ENCODE measurements around the gene TLL2. TPM values are rescaled to one million over a fixed set of nuclear protein-coding genes. Genes with fewer than 3 reads are reported as not detected.
A peak's percentile ranks its signal among the peaks of the same experiment; 100 is the strongest.

TLL2 gene
- total RNA-seq, 1 donor from 2014 or later: 2.1 TPM

DNA sequence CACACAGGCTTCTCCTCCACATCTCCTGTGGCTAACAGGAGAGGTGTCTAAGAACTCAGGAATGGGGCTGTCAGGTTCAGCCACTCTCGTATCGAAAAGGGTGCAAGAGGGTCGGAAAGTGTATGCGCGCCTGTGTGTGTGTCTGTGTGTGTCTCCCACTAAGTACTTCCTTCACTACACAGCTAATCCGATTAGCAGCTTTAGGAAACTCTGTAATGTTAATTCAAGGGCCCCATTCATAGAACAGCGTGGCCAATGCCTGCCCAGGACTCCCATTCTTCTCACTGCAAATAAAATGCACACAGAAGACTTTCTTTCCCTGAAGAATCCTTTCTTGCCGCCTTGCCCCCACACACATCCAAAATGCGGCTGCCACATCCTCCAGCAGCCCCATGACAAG lies 39.9 kb downstream of the TLL2 start:
- Mint-ChIP-seq H3K4me3 (no peak overlapping the region), H3K36me3 (ENCODE audit: low read depth) (no peaks in the 10 kb centered on the region), H3K4me1 (peaks cover 14% of the 10 kb centered on the region), H3K27ac (ENCODE audit: unreplicated experiment) (peak overlapping the region; percentile 36), H3K9me3 (no peaks in the 10 kb centered on the region), H3K27me3 (ENCODE audit: low read depth) (peaks cover 12% of the 10 kb centered on the region)
- DNase-seq (ENCODE audit: low read depth, low spot score): no peak
- TF ChIP-seq, protein P1, sequence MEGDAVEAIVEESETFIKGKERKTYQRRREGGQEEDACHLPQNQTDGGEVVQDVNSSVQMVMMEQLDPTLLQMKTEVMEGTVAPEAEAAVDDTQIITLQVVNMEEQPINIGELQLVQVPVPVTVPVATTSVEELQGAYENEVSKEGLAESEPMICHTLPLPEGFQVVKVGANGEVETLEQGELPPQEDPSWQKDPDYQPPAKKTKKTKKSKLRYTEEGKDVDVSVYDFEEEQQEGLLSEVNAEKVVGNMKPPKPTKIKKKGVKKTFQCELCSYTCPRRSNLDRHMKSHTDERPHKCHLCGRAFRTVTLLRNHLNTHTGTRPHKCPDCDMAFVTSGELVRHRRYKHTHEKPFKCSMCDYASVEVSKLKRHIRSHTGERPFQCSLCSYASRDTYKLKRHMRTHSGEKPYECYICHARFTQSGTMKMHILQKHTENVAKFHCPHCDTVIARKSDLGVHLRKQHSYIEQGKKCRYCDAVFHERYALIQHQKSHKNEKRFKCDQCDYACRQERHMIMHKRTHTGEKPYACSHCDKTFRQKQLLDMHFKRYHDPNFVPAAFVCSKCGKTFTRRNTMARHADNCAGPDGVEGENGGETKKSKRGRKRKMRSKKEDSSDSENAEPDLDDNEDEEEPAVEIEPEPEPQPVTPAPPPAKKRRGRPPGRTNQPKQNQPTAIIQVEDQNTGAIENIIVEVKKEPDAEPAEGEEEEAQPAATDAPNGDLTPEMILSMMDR (conservative IDR thresholded peaks at IDR 0.05): no peak

DNA sequence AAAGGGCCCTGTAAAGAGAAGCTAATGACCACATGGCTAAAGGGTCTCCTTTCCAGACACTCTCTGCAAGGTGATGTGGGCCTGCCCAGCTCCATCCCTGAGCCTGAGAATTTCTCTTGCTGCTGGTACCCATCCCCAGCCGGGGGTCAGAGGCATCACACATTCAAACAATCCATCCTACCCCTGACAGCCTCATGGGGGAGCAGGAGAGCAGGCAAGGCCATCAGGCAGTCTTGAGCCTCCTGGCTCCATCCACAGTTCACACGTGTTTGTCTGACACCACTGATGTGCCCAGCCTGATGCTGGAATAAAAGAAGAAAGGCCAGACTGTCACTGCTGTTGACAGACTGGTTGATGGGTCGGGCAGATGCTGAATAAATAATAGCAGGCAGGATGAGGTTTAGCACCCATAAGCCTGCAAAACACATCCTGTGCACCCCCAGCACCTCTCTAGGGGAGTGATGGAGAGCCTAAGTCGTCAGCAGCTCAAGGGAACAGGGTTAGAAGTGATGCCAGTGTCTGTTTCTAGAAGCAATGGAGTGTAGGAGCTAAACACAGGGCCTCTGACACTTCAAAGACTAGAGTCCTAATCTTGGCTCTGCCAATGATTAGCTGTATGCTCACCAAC lies 43.5 kb downstream of the TLL2 start:
- Mint-ChIP-seq H3K9me3 (no peaks in the 10 kb centered on the region), H3K4me3 (no peak overlapping the region), H3K4me1 (peaks cover 14% of the 10 kb centered on the region), H3K27ac (ENCODE audit: unreplicated experiment) (no peak overlapping the region), H3K36me3 (ENCODE audit: low read depth) (no peaks in the 10 kb centered on the region), H3K27me3 (ENCODE audit: low read depth) (peaks cover 12% of the 10 kb centered on the region)
- peak; percentile 45 for DNase-seq (ENCODE audit: low read depth, low spot score)
- TF ChIP-seq, protein P1 (conservative IDR thresholded peaks at IDR 0.05): peak; percentile 63

DNA sequence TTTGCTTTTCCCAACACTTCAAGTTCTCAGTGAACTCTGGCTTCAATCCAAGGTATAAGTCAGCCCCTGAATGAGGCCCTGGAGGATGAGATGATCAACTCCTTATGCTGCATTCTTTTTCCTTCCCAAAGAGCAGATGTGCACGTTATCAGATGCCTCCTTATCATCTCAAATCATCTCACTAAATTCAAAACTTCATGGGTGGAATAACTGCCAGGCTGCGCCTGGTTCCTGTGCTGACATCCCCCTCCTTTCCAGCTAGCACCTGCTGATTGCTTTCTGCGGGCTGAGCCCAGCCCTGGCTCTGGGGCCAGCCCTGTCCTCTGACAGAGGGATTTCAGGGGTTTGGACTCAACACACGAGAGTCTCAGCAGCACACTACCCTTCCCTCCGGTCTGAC lies 44.9 kb downstream of the TLL2 start:
- Mint-ChIP-seq H3K4me3 (no peak overlapping the region), H3K36me3 (ENCODE audit: low read depth) (no peaks in the 10 kb centered on the region), H3K4me1 (peaks cover 8% of the 10 kb centered on the region), H3K9me3 (no peaks in the 10 kb centered on the region), H3K27me3 (ENCODE audit: low read depth) (peaks cover 10% of the 10 kb centered on the region), H3K27ac (ENCODE audit: unreplicated experiment) (no peak overlapping the region)
- TF ChIP-seq, protein P1 (conservative IDR thresholded peaks at IDR 0.05): no peak
- no peak for DNase-seq (ENCODE audit: low read depth, low spot score)

DNA sequence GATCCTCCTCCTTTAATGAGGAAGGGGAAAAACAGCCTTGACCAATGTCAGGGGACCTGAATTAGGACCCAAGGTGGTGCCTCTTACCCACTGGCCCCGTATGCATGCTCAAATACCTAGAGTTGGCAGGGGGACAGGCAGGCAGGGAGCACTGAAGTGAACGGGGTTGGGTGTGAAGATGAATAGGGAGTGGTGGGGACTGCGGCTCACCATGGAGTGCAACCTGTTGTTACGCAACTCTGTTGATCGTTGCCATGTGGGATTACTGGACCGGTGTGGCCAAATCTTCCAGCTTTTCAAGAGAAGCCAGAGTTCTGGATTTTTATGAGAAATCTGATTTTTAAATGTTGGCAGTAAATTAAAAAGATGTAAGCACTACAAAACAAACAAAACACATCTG lies 48.1 kb downstream of the TLL2 start:
- peaks cover 6% of the 10 kb centered on the region for H3K9me3 Mint-ChIP-seq
- DNase-seq (ENCODE audit: low read depth, low spot score): no peak
- no peak overlapping the region for H3K4me3 Mint-ChIP-seq
- peaks cover 5% of the 10 kb centered on the region for H3K27me3 Mint-ChIP-seq (ENCODE audit: low read depth)
- H3K4me1 Mint-ChIP-seq: peaks cover 3% of the 10 kb centered on the region
- peaks cover 1% of the 10 kb centered on the region for H3K36me3 Mint-ChIP-seq (ENCODE audit: low read depth)
- TF ChIP-seq, protein P1 (conservative IDR thresholded peaks at IDR 0.05): no peak
- no peak overlapping the region for H3K27ac Mint-ChIP-seq (ENCODE audit: unreplicated experiment)

DNA sequence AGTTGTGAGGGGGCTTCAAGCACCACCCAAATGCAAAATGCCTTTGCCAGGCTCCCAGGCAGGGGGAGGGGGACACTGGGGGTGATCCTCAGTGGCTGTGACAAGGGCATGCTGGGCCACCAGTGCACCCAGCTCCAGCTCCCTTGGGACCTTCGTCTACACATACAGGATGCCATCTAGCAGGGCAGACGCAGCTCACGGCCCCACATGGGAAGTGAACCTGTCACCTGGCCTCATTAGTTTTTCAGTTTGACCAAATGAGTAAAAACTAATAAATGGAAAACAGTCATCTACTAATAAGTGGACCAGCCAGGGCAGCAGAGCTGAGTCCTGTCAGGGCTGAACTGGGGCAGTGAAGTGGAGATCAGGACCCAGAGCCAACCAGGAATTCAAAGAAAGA lies 50.2 kb downstream of the TLL2 start:
- Mint-ChIP-seq H3K36me3 (ENCODE audit: low read depth) (peaks cover 4% of the 10 kb centered on the region), H3K9me3 (peaks cover 8% of the 10 kb centered on the region), H3K27me3 (ENCODE audit: low read depth) (no peaks in the 10 kb centered on the region), H3K4me3 (no peak overlapping the region), H3K4me1 (no peaks in the 10 kb centered on the region), H3K27ac (ENCODE audit: unreplicated experiment) (no peak overlapping the region)
- TF ChIP-seq, protein P1 (conservative IDR thresholded peaks at IDR 0.05): no peak
- no peak for DNase-seq (ENCODE audit: low read depth, low spot score)
